Upper lobe of left lung (tissue), 6 donors: Measurements from ENCODE around the gene HM13. TPM values are rescaled to one million over a fixed set of nuclear protein-coding genes. Genes with fewer than 3 reads are reported as not detected.
"Not testable (repeated sequence)": the region's sequence is repeated elsewhere in the genome, so short reads cannot be mapped to it uniquely, and the experiment has no call there.

Experiments
- ATAC-seq, 2 donors: fragments of 200-7000 bp; cut with Tn5 transposase; one replicate each; pipeline ENCODE4 v1.9.1; 2022; ENCODE audit warnings: mild to moderate bottlenecking in 2 of 2, moderate library complexity in 2 of 2; ENCODE audit not compliant: low FRiP score in 2 of 2
- DNase-seq, 2 donors: peaks; one replicate each; pipeline ENCODE4 v3.0.0-alpha.2; 2019 to 2020
- H3K27ac ChIP-seq, 4 donors: fragments of 200-600 bp; sonication (generic); one replicate each; pipeline ENCODE4 v1.5.1; 2016 to 2019
- H3K27me3 ChIP-seq, 4 donors: fragments of 200-600 bp; sonication (generic); one replicate each; pipeline ENCODE4 v1.5.1; 2017 to 2019
- H3K36me3 ChIP-seq, 4 donors: fragments of 200-600 bp; sonication (generic); one replicate each; pipeline ENCODE4 v1.5.1; 2016 to 2019
- H3K4me1 ChIP-seq, 4 donors: fragments of 200-600 bp; sonication (generic); one replicate each; pipeline ENCODE4 v1.5.1; 2018 to 2019
- H3K4me3 ChIP-seq, 4 donors: fragments of 200-600 bp; sonication (generic); one replicate each; pipeline ENCODE4 v1.5.1; 2017 to 2019; ENCODE audit warnings: mild to moderate bottlenecking in 2 of 4, moderate library complexity in 1 of 4
- H3K9me3 ChIP-seq, 4 donors: fragments of 200-600 bp; sonication (generic); one replicate each; pipeline ENCODE4 v1.5.1; 2018 to 2019
- CTCF ChIP-seq, 6 experiments: fragments of 450-650 bp in 4 of 6; fragments of 200-600 bp in 2 of 6; sonication (generic) in 2 of 6; IDR thresholded peaks; one replicate each; pipeline ENCODE4 v1.5.1; 2016 to 2019; ENCODE audit warnings: antibody characterized with exemption in 6 of 6
- EP300 ChIP-seq, 4 donors: sonication (generic); formaldehyde crosslinking; IDR thresholded peaks; one replicate each; pipeline ENCODE4 v1.5.1; 2017; ENCODE audit warnings: antibody characterized with exemption in 4 of 4, control low read depth in 2 of 4
- POLR2A ChIP-seq, 4 donors: fragments of 450-650 bp; IDR thresholded peaks; one replicate each; pipeline ENCODE4 v1.5.1; 2016 to 2017; ENCODE audit warnings: antibody characterized with exemption in 4 of 4, mild to moderate bottlenecking in 2 of 4
- POLR2AphosphoS5 ChIP-seq, 2 donors: sonication (generic); formaldehyde crosslinking; IDR thresholded peaks; one replicate each; pipeline ENCODE4 v1.5.1; 2017; ENCODE audit warnings: antibody characterized with exemption in 2 of 2
- WGBS, 2 donors: methylation state at CpG; one replicate each; pipeline ENCODE4 v1.1.5; 2017 to 2018; 5-methylcytosine and 5-hydroxymethylcytosine counted together
- total RNA-seq, 6 donors: library from RNA; depleted of rRNA in 4 of 6; stranded (reverse); fragments of >200 nt in 4 of 6; gene quantifications; one replicate each; pipeline versions ENCODE4 v1.1.0 to v1.2.1, GENCODE V29; 2016 to 2021
- donor health status: DM: no; HTN: no; CAD: no; lungs with moderate emphysema.
- donor health status: DM: no; HTN: yes; CAD: no; lungs with severe emphysema.

The HM13 gene
- total RNA-seq, 6 donors from 2014 or later, result 58.7 to 186 (median 81.6) TPM

GRCh38 chr20:31605902-31606803 lies 91.9 kb downstream of the HM13 start:
- TF ChIP-seq POLR2A (IDR thresholded peaks at IDR 0.05) (no peak), EP300 (IDR thresholded peaks at IDR 0.05) (no peak), POLR2AphosphoS5 (IDR thresholded peaks at IDR 0.05) (peak in 1 of 2 donors; percentile 31), CTCF (IDR thresholded peaks at IDR 0.05) (peak in 1 of 6 experiments; percentile 13)
- Histone ChIP-seq H3K4me3 (peak overlapping the region; percentile 68 to 85 (median 71)), H3K27me3 (no peaks in the 10 kb centered on the region), H3K27ac (peak overlapping the region; percentile 92 to 98 (median 94)), H3K9me3 (no peaks in the 10 kb centered on the region), H3K36me3 (peaks cover 0 to 14% (median 0%) of the 10 kb centered on the region in 4 donors), H3K4me1 (peaks cover 45 to 81% (median 54%) of the 10 kb centered on the region in 4 donors)
- 4 to 18% methylated on average over 5 to 27 of the region's 39 CpGs for WGBS, 2 donors
- peak; percentile 31 to 84 for DNase-seq
- ATAC-seq, result no peak

GRCh38 chr20:31606804-31607639 lies 92.8 kb downstream of the HM13 start:
- TF ChIP-seq CTCF (IDR thresholded peaks at IDR 0.05), result no peak
- TF ChIP-seq POLR2AphosphoS5 (IDR thresholded peaks at IDR 0.05), result peak in 1 of 2 donors; percentile 65
- TF ChIP-seq POLR2A (IDR thresholded peaks at IDR 0.05), result peak in 3 of 4 donors; percentile 5 to 76 (median 38)
- TF ChIP-seq EP300 (IDR thresholded peaks at IDR 0.05), result peak in 2 of 4 donors; percentile 14 to 21
- Histone ChIP-seq H3K4me3 (peak overlapping the region; percentile 68 to 85 (median 71)), H3K27ac (peak overlapping the region; percentile 92 to 98 (median 94)), H3K36me3 (peaks cover 0 to 14% (median 0%) of the 10 kb centered on the region in 4 donors), H3K9me3 (no peaks in the 10 kb centered on the region), H3K27me3 (no peaks in the 10 kb centered on the region), H3K4me1 (peaks cover 54 to 84% (median 61%) of the 10 kb centered on the region in 4 donors)
- WGBS, 2 donors, result 36 to 54% methylated on average over 4 to 8 of the region's 8 CpGs
- ATAC-seq (no peak), DNase-seq (peak; percentile 41 to 57)

GRCh38 chr20:31607640-31608250 lies 93.5 kb downstream of the HM13 start:
- Histone ChIP-seq H3K27me3 (no peaks in the 10 kb centered on the region), H3K4me3 (peak overlapping the region; percentile 68 to 85 (median 71)), H3K27ac (peak overlapping the region; percentile 92 to 98 (median 94)), H3K9me3 (no peaks in the 10 kb centered on the region), H3K36me3 (peaks cover 0 to 14% (median 0%) of the 10 kb centered on the region in 4 donors), H3K4me1 (peaks cover 56 to 84% (median 63%) of the 10 kb centered on the region in 4 donors)
- ATAC-seq (no peak), DNase-seq (no peak)
- no peak for TF ChIP-seq POLR2AphosphoS5 (IDR thresholded peaks at IDR 0.05)
- TF ChIP-seq EP300 (IDR thresholded peaks at IDR 0.05), result no peak
- TF ChIP-seq POLR2A (IDR thresholded peaks at IDR 0.05), result no peak
- no peak for TF ChIP-seq CTCF (IDR thresholded peaks at IDR 0.05)
- 33 to 46% methylated on average over 8 to 9 of the region's 9 CpGs for WGBS, 2 donors

GRCh38 chr20:31608251-31608945 lies 94.2 kb downstream of the HM13 start:
- ATAC-seq, result peak; percentile 24 to 67
- peak overlapping the region; percentile 1 to 85 (median 70) for H3K4me3 ChIP-seq
- H3K36me3 ChIP-seq, result peaks cover 0 to 14% (median 0%) of the 10 kb centered on the region in 4 donors
- DNase-seq, result peak; percentile 92 to 95
- H3K4me1 ChIP-seq, result peaks cover 51 to 83% (median 61%) of the 10 kb centered on the region in 4 donors
- peak overlapping the region; percentile 92 to 98 (median 94) for H3K27ac ChIP-seq
- no peaks in the 10 kb centered on the region for H3K9me3 ChIP-seq
- WGBS, 2 donors, result 8 to 48% methylated on average over 8 to 39 of the region's 45 CpGs
- TF ChIP-seq EP300 (IDR thresholded peaks at IDR 0.05) (peak in 2 of 4 donors; percentile 43 to 64), POLR2AphosphoS5 (IDR thresholded peaks at IDR 0.05) (peak; percentile 74 to 79), POLR2A (IDR thresholded peaks at IDR 0.05) (peak in 1 of 4 donors; percentile 57), CTCF (IDR thresholded peaks at IDR 0.05) (no peak)
- H3K27me3 ChIP-seq, result no peaks in the 10 kb centered on the region

GRCh38 chr20:31612271-31612640 lies 98.0 kb downstream of the HM13 start:
- Histone ChIP-seq H3K27ac (peak overlapping the region; percentile 42 to 98 (median 94)), H3K4me1 (peaks cover 39 to 59% (median 51%) of the 10 kb centered on the region in 4 donors)
- not testable (repeated sequence) for DNase-seq, H3K36me3 ChIP-seq, H3K9me3 ChIP-seq, H3K4me3 ChIP-seq, H3K27me3 ChIP-seq, ATAC-seq
- 73 to 76% methylated on average over 12 of the region's 12 CpGs for WGBS, 2 donors
